Measurements from ENCODE around the gene SCFD2.

The SCFD2 gene

DNA sequence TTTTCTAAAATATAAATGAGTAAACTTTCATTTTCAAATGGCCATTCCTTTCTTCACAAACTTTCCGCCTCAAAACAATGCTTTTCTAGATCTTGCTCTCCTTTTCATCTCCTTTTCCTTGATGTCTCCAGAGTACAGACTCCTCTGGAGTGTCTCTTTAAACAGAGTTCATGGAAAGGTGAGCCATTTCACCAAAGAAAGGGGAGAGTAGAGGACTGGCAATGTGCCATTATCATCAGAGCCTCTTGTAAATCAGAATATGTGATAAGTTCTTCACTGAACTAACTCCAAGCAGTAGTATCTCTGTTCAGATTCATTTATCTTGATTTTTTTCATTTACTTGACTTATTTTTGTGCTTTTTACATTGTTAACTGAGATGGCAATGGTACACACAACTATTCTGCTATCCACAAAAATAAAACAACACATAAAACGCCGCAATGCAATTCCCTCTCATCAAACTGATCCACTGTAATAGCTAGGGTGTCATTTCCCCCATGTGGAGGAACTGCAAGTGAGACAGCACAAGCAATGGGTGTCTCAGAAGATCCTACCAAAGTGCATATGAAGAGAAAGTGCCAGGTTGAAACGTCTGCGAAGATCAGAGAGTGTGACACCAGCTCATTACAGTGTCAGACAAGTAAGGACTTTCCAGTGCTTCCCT, 378.3 kb downstream of the SCFD2 start:
- no peak for DNase-seq (ENCODE audit: low spot score)

- no peak for DNase-seq (ENCODE audit: low spot score)
Observed at GRCh38 chr4:52984462-52984881, 381.4 kb downstream of the SCFD2 start.

DNA sequence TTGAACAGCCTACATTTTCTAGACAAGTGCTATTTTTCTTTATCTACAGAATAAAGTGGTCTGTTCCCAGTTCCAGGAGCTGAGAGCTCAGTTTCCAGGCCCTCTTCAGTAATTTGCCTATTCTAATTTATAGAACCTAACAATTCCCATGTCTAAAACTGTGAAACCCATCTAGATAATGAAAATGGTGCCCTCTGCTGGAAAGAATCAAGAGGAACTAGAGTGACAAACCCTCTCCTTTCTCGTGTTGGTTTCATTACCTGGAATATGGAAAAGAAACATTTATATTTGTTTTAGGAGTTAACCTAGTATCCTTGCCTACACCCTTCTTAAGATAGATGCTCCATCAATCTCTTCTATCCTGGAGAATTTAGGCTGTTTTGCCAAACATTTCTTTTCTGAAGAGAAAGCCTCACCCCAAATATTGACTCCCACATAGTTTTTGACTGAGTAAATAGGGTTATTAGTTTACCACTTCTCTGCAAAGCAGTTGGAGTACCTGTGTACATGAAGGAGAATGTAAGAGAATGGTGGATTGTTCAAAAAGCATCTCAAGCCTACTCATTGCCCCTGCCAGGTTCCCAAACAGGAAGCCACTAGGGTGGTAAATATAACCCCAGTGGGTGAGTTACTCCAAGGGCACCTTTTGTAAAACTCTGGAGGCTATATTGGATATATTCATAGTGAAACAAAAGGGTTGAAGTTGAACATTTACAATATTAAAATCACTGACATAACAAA, 382.1 kb downstream of the SCFD2 start:
- no peak for DNase-seq (ENCODE audit: low spot score)

DNA sequence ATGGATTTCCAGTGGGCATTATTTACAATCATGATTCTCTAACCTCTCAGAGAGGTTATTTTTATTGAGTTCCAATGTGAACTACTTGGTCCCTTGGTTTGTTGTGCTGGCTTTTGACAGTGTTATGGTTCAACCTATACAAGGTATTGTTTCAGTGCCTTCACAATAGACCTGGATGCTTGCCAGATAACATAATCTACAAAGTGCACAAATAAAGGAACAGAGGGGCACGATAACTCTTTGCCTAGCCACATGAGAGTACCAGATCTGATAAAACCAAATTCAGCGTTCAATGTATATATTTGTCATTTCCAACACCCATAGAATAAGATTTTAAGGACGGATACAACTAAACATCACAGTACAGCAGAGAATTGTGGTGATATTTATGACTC, 382.9 kb downstream of the SCFD2 start:
- no peak for DNase-seq (ENCODE audit: low spot score)

GRCh38 chr4:52982255-52982945, 383.5 kb downstream of the SCFD2 start:
- no peak for DNase-seq (ENCODE audit: low spot score)

- DNase-seq (ENCODE audit: low spot score): no peak
Observed at GRCh38 chr4:52979821-52980590, 385.9 kb downstream of the SCFD2 start.

- DNase-seq (ENCODE audit: low spot score): no peak
Observed at GRCh38 chr4:52979020-52979419, 386.8 kb downstream of the SCFD2 start.

- no peak for DNase-seq (ENCODE audit: low spot score)
Observed at GRCh38 chr4:52977252-52977651, 388.6 kb downstream of the SCFD2 start.

DNA sequence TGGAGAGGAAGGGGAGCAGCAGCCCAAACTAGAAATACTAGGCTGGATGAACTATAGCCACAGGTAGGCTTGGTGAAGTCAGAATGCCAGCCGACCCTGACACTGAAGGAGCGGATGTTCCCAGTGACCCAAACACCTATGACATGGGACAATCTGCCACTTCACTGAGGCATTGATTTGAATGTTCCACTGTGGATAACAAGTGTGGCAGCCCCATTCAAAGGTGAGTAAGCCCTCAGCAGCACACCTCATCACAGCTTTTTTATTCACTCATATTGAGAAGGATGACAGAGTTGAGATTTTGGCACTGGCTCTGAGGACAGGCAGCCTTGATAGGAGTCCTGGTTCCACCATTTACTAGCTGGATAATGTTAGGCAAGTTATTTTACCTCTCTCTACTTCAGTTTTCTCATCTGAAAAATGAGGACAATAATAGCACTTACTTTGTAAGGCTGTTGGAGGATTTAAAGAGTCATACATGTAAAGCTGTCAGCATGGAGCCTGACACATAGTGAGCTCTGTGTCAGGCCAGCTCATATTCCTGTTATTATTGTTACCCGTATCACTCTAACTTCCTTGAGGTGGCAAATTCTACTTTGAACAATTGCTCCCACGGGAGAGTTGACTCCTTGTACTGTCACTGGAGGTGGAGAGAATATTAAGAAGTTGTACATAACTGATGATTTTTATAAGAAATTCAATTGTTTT, 389.2 kb downstream of the SCFD2 start:
- no peak for DNase-seq (ENCODE audit: low spot score)

DNA sequence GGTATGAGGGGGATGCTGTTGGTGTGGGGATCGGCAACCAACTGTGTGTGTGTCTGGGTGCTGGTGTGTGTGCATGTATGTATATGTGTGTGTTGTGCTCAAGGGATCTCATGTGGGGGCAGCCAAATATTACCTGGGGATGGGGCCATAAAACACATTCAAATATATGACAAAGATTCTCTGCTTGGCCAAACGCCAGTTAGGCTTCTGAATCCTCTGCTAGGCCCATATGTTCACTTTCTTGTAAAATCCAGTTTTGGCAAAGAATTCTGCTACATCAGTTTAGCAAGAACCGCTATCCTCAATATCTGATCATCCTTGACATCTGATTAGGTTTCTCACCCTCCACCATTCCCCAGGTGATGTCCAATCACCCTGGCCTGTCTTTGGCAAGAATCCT, 397.2 kb downstream of the SCFD2 start:
- no peak for DNase-seq (ENCODE audit: low spot score)

GRCh38 chr4:52968241-52968640, 397.6 kb downstream of the SCFD2 start:
- no peak for DNase-seq (ENCODE audit: low spot score)

DNA sequence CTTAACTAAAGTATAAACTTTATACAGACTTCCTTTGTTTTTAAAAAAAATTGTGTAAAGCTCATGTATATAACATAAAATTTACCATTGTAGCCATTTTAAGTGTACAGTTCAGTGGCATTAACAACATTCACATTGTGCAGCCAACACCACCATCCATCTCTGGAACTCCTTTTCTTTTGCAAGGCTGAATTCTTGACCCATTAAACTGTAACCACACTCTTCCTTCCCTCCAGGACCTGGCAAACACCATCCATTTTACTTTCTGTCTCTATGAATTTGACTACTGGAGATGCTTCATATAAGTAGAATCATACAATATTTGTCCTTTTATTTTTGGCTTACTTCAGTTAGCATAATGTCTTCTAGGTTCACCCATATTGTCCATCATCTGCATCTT, 399.1 kb downstream of the SCFD2 start:
- DNase-seq (ENCODE audit: low spot score): no peak

DNA sequence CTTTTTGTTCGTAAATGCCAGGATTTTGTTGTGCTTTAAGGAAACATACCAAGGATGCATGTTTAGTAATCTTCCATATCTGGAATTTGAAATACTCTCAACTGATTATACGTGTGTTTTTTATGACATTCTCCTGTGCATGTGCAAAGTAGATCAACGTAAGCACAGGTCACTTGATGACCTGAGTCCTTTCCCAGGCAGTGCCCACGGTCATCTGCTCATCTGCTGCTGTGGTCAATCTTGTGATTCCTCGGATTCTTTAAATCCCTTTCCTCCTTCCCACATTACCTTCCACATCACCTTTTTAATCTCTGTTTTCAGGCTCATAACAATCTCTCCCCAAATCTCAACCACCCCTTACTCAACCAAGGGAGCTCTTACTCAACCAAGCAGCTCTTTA, 399.7 kb downstream of the SCFD2 start:
- DNase-seq (ENCODE audit: low spot score): no peak

GRCh38 chr4:52964561-52965101, 401.2 kb downstream of the SCFD2 start:
- no peak for DNase-seq (ENCODE audit: low spot score)

- no peak for DNase-seq (ENCODE audit: low spot score)
Observed at GRCh38 chr4:52964011-52964410, 401.9 kb downstream of the SCFD2 start.

GRCh38 chr4:52962721-52963120, 403.1 kb downstream of the SCFD2 start:
- no peak for DNase-seq (ENCODE audit: low spot score)

DNA sequence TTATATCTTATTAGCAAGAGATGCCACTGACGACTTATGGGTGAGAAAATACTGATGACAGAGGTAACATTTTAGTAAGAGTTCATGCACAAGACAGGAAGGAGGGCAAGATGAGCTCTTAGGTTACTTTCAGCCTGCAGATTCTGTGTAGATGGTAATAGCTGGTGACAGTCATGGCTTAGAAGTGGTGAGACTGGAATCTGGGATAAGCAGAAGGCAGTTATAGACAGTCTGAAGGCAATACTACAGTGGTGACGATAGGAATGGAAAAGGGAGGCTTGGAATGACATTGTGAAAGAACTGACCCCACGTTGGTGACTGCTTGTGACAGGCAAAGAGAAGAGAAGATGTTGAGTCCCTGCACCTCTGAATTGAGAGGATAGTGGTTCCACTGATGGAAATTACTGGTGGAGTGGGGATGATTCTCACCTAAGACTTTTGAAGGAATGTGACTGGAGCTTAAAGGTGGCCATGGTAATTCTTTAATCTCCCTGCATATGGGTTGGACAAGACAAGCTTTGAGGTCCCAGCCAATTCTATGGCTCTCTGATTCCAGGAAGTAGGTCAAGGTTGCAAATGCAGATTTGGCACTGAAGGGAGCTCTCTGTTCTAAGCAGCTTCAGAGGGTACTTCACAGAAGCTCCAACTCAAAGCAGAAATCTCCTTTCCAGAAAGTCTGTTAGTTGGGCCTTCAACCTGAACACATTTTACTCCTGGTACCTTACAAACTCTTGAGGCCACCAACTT, 404.0 kb downstream of the SCFD2 start:
- DNase-seq (ENCODE audit: low spot score): no peak

GRCh38 chr4:52959541-52959940, 406.3 kb downstream of the SCFD2 start:
- DNase-seq (ENCODE audit: low spot score): no peak

DNA sequence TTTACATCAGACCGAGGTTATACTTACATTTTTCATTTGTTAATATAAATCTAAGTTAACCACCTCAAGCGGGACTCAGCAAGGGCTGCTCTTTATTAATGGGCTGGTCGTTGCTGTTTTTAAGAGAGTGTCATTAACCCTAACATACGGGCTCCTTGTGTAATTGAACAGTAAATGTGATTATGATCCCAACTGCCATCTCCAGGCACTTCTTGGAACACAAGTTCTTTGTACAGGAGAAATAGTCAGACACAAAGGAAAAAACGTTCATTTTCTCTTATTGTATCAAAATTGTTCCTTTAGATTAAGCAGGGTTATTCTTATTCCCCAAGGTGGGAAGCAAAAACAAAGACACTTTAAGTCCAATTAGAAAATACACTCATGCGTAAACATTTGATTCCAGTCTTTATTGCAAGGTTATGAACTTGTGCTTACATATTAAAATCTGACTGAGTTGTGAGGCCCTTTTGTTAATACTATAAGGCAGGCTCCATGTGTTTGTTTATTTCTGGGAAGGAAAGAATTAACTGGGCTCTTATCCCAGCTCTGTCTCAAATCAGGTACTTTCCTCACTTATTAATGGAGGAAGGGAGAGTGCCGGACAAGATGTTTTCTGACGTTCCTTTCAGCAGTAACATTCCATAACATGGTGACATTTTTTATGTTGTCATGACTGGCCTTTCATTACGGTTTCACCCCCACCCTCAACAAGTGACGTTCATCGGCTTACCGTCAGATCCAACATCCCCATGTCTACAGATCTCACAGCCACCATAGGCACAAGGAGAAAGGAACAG, 407.8 kb downstream of the SCFD2 start:
- DNase-seq (ENCODE audit: low spot score): no peak

- peak; percentile 50 for DNase-seq (ENCODE audit: low spot score)
Observed at GRCh38 chr4:52957220-52957686, 408.6 kb downstream of the SCFD2 start.

Measured in ecto neural progenitor cell (in vitro differentiated cells).